Measurements from ENCODE around the gene HTT.

Gene HTT

GRCh38 chr4:3252831-3253641 lies 178.6 kb downstream of the HTT start:
- no peak for TF ChIP-seq CTCF (conservative IDR thresholded peaks at IDR 0.05)
- no peak overlapping the region for H3K27ac ChIP-seq

- H3K27ac ChIP-seq, result no peak overlapping the region
- no peak for TF ChIP-seq CTCF (conservative IDR thresholded peaks at IDR 0.05)
Measured at GRCh38 chr4:3253808-3254207, 179.3 kb downstream of the HTT start.

- H3K27ac ChIP-seq, result no peak overlapping the region
- TF ChIP-seq CTCF (conservative IDR thresholded peaks at IDR 0.05), result no peak
Measured at GRCh38 chr4:3254302-3255131, 180.0 kb downstream of the HTT start.

- no peak for TF ChIP-seq CTCF (conservative IDR thresholded peaks at IDR 0.05)
Measured at GRCh38 chr4:3255611-3256186, 181.2 kb downstream of the HTT start.

GRCh38 chr4:3256230-3257102 lies 182.0 kb downstream of the HTT start:
- TF ChIP-seq CTCF (conservative IDR thresholded peaks at IDR 0.05), result no peak
- no peak overlapping the region for H3K27ac ChIP-seq

More at GRCh38 chr4:3255611-3256186, 181.2 kb downstream of the HTT start:
- H3K27ac ChIP-seq, result no peak overlapping the region

- H3K27ac ChIP-seq, result no peak overlapping the region
- TF ChIP-seq CTCF (conservative IDR thresholded peaks at IDR 0.05), result no peak
Measured at GRCh38 chr4:3257103-3257555, 182.6 kb downstream of the HTT start.
